Osteoblast (primary cell): ENCODE measurements around the gene PALLD. TPM values are rescaled to one million over a fixed set of nuclear protein-coding genes. Genes with fewer than 3 reads are reported as not detected.

ENCODE experiments used
- DNase-seq: peaks from one replicate; pipeline ENCODE4 v3.0.0; 2011; ENCODE audit warnings: low spot score, mixed read lengths; ENCODE audit not compliant: insufficient read length; ENCODE audit errors: missing footprints
- H2AFZ ChIP-seq: 2 replicates; pipeline ENCODE4 v1.6.0; 2011; ENCODE audit warnings: mild to moderate bottlenecking, low read length
- H3K27ac ChIP-seq: 2 replicates; pipeline ENCODE4 v1.5.1; 2011; ENCODE audit warnings: mild to moderate bottlenecking, low read depth, low read length, moderate library complexity
- H3K27me3 ChIP-seq: 2 replicates; pipeline ENCODE4 v1.6.0; 2012; ENCODE audit warnings: mild to moderate bottlenecking, control low read depth, inconsistent platforms, low read length, moderate library complexity; ENCODE audit not compliant: insufficient read depth
- H3K36me3 ChIP-seq: 2 replicates; pipeline ENCODE4 v1.5.1; 2011; ENCODE audit warnings: mild to moderate bottlenecking, low read length, control low read depth, moderate library complexity; ENCODE audit not compliant: insufficient read depth
- H3K4me1 ChIP-seq: 2 replicates; pipeline ENCODE4 v1.5.1; 2011; ENCODE audit warnings: mild to moderate bottlenecking, low read length, control low read depth, moderate library complexity; ENCODE audit not compliant: insufficient read depth
- H3K4me2 ChIP-seq: 2 replicates; pipeline ENCODE4 v1.6.0; 2011; ENCODE audit warnings: mild to moderate bottlenecking, low read length; ENCODE audit not compliant: insufficient read depth
- H3K4me3 ChIP-seq: fragments of 200-600 bp; sonication (generic); 3 replicates; pipeline ENCODE4 v1.5.1; 2012; ENCODE audit warnings: mild to moderate bottlenecking, low read length, inconsistent platforms; ENCODE audit not compliant: insufficient read depth
- H3K79me2 ChIP-seq: 2 replicates; pipeline ENCODE4 v1.6.0; 2012; ENCODE audit warnings: mild to moderate bottlenecking, low read length, control low read depth, inconsistent platforms; ENCODE audit not compliant: insufficient read depth
- H3K9me3 ChIP-seq: 2 replicates; pipeline ENCODE4 v1.5.1; 2011; ENCODE audit warnings: low read depth, low read length, control low read depth
- H4K20me1 ChIP-seq: 2 replicates; pipeline ENCODE4 v1.6.0; 2012; ENCODE audit warnings: mild to moderate bottlenecking, low read length, control low read depth; ENCODE audit not compliant: insufficient read depth
- CTCF ChIP-seq: IDR thresholded peaks from 2 replicates; pipeline ENCODE4 v1.5.1; 2011; ENCODE audit warnings: mild to moderate bottlenecking, low read depth, low read length, moderate library complexity; ENCODE audit errors: extremely low read depth
- total RNA-seq: library from RNA; depleted of rRNA; stranded (reverse); fragments of >200 nt; gene quantifications from 2 replicates; pipeline ENCODE4 v1.2.3, GENCODE V29; 2012

The PALLD gene
- total RNA-seq, 1 donor = 244 TPM

GRCh38 chr4:168549143-168549542 is 52.3 kb downstream of the PALLD start:
- Histone ChIP-seq H3K4me2 (peak overlapping the region; percentile 2), H3K4me3 (no peak overlapping the region), H3K79me2 (no peaks in the 10 kb centered on the region), H3K36me3 (no peaks in the 10 kb centered on the region), H3K9me3 (no peaks in the 10 kb centered on the region), H4K20me1 (no peaks in the 10 kb centered on the region), H3K27ac (peak overlapping the region; percentile 98), H2AFZ (no peak overlapping the region), H3K4me1 (peaks cover 32% of the 10 kb centered on the region), H3K27me3 (no peaks in the 10 kb centered on the region)
- DNase-seq = no peak
- TF ChIP-seq CTCF = no peak

- H3K4me3 ChIP-seq = no peak overlapping the region
- H3K36me3 ChIP-seq = no peaks in the 10 kb centered on the region
- H2AFZ ChIP-seq = no peak overlapping the region
- H3K27ac ChIP-seq = peak overlapping the region; percentile 98
- no peaks in the 10 kb centered on the region for H3K27me3 ChIP-seq
- DNase-seq = peak; percentile 66
- H3K79me2 ChIP-seq = no peaks in the 10 kb centered on the region
- peaks cover 32% of the 10 kb centered on the region for H3K4me1 ChIP-seq
- H3K4me2 ChIP-seq = peak overlapping the region; percentile 70
- no peaks in the 10 kb centered on the region for H4K20me1 ChIP-seq
- H3K9me3 ChIP-seq = no peaks in the 10 kb centered on the region
- TF ChIP-seq CTCF = peak; percentile 4
These were observed 53.4 kb downstream of the PALLD start for GRCh38 chr4:168550064-168550766.

GRCh38 chr4:168551211-168551610 is 54.4 kb downstream of the PALLD start:
- H4K20me1 ChIP-seq = no peaks in the 10 kb centered on the region
- H3K27me3 ChIP-seq = no peaks in the 10 kb centered on the region
- H3K9me3 ChIP-seq = no peaks in the 10 kb centered on the region
- H3K4me1 ChIP-seq = peaks cover 32% of the 10 kb centered on the region
- no peaks in the 10 kb centered on the region for H3K79me2 ChIP-seq
- H3K36me3 ChIP-seq = no peaks in the 10 kb centered on the region
- peak overlapping the region; percentile 70 for H3K4me2 ChIP-seq
- peak; percentile 93 for DNase-seq
- no peak for TF ChIP-seq CTCF
- H2AFZ ChIP-seq = no peak overlapping the region
- no peak overlapping the region for H3K4me3 ChIP-seq
- H3K27ac ChIP-seq = peak overlapping the region; percentile 98

- peak; percentile 38 for DNase-seq
- no peaks in the 10 kb centered on the region for H3K9me3 ChIP-seq
- H3K36me3 ChIP-seq = no peaks in the 10 kb centered on the region
- H3K4me2 ChIP-seq = peak overlapping the region; percentile 34
- H3K27me3 ChIP-seq = no peaks in the 10 kb centered on the region
- H3K79me2 ChIP-seq = no peaks in the 10 kb centered on the region
- H2AFZ ChIP-seq = no peak overlapping the region
- H3K4me1 ChIP-seq = peaks cover 32% of the 10 kb centered on the region
- H3K4me3 ChIP-seq = no peak overlapping the region
- H3K27ac ChIP-seq = peak overlapping the region; percentile 98
- peak; percentile 21 for TF ChIP-seq CTCF
- H4K20me1 ChIP-seq = no peaks in the 10 kb centered on the region
These were observed 55.3 kb downstream of the PALLD start for GRCh38 chr4:168551945-168552695.
